NCI-H2107 treated with DMSO at 0.1 percent for 48 hours (cell line): ENCODE measurements around the gene NDUFS6.

ENCODE experiments used
- DNase-seq: peaks from one replicate; lab custom pipeline; 2025; ENCODE audit not compliant: unreplicated experiment; lab: John Stamatoyannopoulos, UW

Gene NDUFS6

GRCh38 chr5:1801222-1801966, at the start of gene NDUFS6:
Gene NDUFS6, plus strand, starts transcription at chr5:1801407. Its CDS starts 11 bp downstream, at chr5:1801418.
- peak; percentile 65 for DNase-seq

GRCh38 chr5:1751864-1752822, 49.1 kb upstream of the NDUFS6 start:
- no peak for DNase-seq

GRCh38 chr5:1752881-1753280, 48.3 kb upstream of the NDUFS6 start:
- DNase-seq = no peak

- no peak for DNase-seq
Measured at GRCh38 chr5:1753490-1753889, 47.7 kb upstream of the NDUFS6 start.

- DNase-seq = no peak
Measured at GRCh38 chr5:1754531-1755220, 46.5 kb upstream of the NDUFS6 start.

GRCh38 chr5:1755321-1755949, 45.8 kb upstream of the NDUFS6 start:
- no peak for DNase-seq

GRCh38 chr5:1756481-1756880, 44.7 kb upstream of the NDUFS6 start:
- DNase-seq = no peak

GRCh38 chr5:1757511-1757910, 43.7 kb upstream of the NDUFS6 start:
- DNase-seq = no peak

- DNase-seq = no peak
Measured at GRCh38 chr5:1758574-1758973, 42.6 kb upstream of the NDUFS6 start.

GRCh38 chr5:1759378-1759970, 41.7 kb upstream of the NDUFS6 start:
- peak; percentile 13 for DNase-seq

GRCh38 chr5:1760231-1760630, 41.0 kb upstream of the NDUFS6 start:
- DNase-seq = no peak

- DNase-seq = no peak
Measured at GRCh38 chr5:1760656-1761452, 40.4 kb upstream of the NDUFS6 start.

- no peak for DNase-seq
Measured at GRCh38 chr5:1761453-1761755, 39.8 kb upstream of the NDUFS6 start.

GRCh38 chr5:1762121-1762882, 38.9 kb upstream of the NDUFS6 start:
- no peak for DNase-seq

- no peak for DNase-seq
Measured at GRCh38 chr5:1762883-1763547, 38.2 kb upstream of the NDUFS6 start.

- DNase-seq = no peak
Measured at GRCh38 chr5:1763548-1763911, 37.7 kb upstream of the NDUFS6 start.

GRCh38 chr5:1763960-1764605, 37.1 kb upstream of the NDUFS6 start:
- DNase-seq = no peak

- no peak for DNase-seq
Measured at GRCh38 chr5:1764606-1764960, 36.6 kb upstream of the NDUFS6 start.
